K562 (cell line): ENCODE measurements around the gene PPL. TPM values are rescaled to one million over a fixed set of nuclear protein-coding genes. Genes with fewer than 3 reads are reported as not detected.
"Not testable (repeated sequence)": the region's sequence is repeated elsewhere in the genome, so short reads cannot be mapped to it uniquely, and the experiment has no call there.

ENCODE experiments used
- ATAC-seq: fragments of 200-7000 bp; cut with Tn5 transposase; 3 replicates; pipeline ENCODE4 v1.9.1; 2020; ENCODE audit warnings: moderate library complexity
- BruUV-seq: library from RNA; stranded (reverse); fragments of 400-500 nt; replicated peaks from 2 replicates; lab custom pipeline; 2021; lab: Mats Ljungman, UMichigan
- CTCF ChIA-PET: fragments of 300-600 bp; formaldehyde crosslinking; extraction: SDS; loops from one replicate; lab custom pipeline; 2021; ENCODE audit warnings: low intra/inter-chr PET ratio; lab: Yijun Ruan, JAX
- POLR2A ChIA-PET: fragments of 300-600, 350-650 bp; sonication (Branson Sonifier 250); formaldehyde crosslinking; extraction: SDS; loops from one replicate; lab custom pipeline; 2021; ENCODE audit warnings: antibody characterized with exemption, inconsistent platforms; lab: Yijun Ruan, JAX
- DNase-seq, 4 experiments: peaks; one replicate each; pipeline versions ENCODE4 v3.0.0 to v3.0.0-alpha.2; 2011 to 2018; ENCODE audit warnings: low spot score in 3 of 4, mixed read lengths in 3 of 4; ENCODE audit errors: extremely low read depth in 1 of 4
- FAIRE-seq: peaks from 2 replicates; lab custom pipeline; 2011; peaks lifted over from hg19 to GRCh38; lab: Jason Lieb, UNC
- H2AFZ ChIP-seq: 2 replicates; pipeline ENCODE4 v1.6.0; 2011; ENCODE audit warnings: low read depth, low read length, control low read depth, inconsistent platforms
- H3K27ac ChIP-seq: fragments of 200-600 bp; 3 replicates; pipeline ENCODE4 v1.8.0; 2011; ENCODE audit warnings: low read depth, mild to moderate bottlenecking, control low read depth, inconsistent platforms, low read length, moderate library complexity, mixed read lengths; ENCODE audit errors: extremely low read depth
- H3K27me3 ChIP-seq, 2 experiments: fragments of 300-600 bp in 1 of 2; 2 replicates in 1 of 2; 3 replicates in 1 of 2; pipeline versions ENCODE4 v1.6.0 to v1.8.0; 2011; ENCODE audit warnings: inconsistent platforms in 2 of 2, low read length in 2 of 2, mild to moderate bottlenecking in 1 of 2, mixed read lengths in 1 of 2, moderate library complexity in 1 of 2; ENCODE audit not compliant: control insufficient read depth in 2 of 2, insufficient read depth in 2 of 2
- H3K36me3 ChIP-seq: fragments of 300-600 bp; 3 replicates; pipeline ENCODE4 v1.8.0; 2011; ENCODE audit warnings: mild to moderate bottlenecking, low read length, inconsistent platforms; ENCODE audit not compliant: control insufficient read depth, insufficient read depth
- H3K4me1 ChIP-seq, 2 experiments: fragments of 200-600 bp in 1 of 2; replicated peaks in 1 of 2; 2 replicates in 1 of 2; 3 replicates in 1 of 2; pipeline versions ENCODE4 v1.5.1 to v1.8.0; 2011; ENCODE audit warnings: inconsistent platforms in 2 of 2, low read length in 2 of 2, mild to moderate bottlenecking in 1 of 2, mixed read lengths in 1 of 2, moderate library complexity in 1 of 2; ENCODE audit not compliant: control insufficient read depth in 2 of 2, insufficient read depth in 2 of 2
- H3K4me2 ChIP-seq: 2 replicates; pipeline ENCODE4 v1.6.1; 2011; ENCODE audit warnings: low read length, control low read depth, inconsistent platforms, mixed read lengths; ENCODE audit not compliant: insufficient read depth
- H3K4me3 ChIP-seq: fragments of 200-600 bp; sonication (generic), shearing (Covaris generic); 2 replicates; pipeline ENCODE4 v1.5.1; 2016; ENCODE audit warnings: control low read depth, inconsistent platforms
- H3K79me2 ChIP-seq: fragments of 200-600 bp; 3 replicates; pipeline ENCODE4 v1.8.0; 2011; ENCODE audit warnings: low read length, inconsistent platforms; ENCODE audit not compliant: control insufficient read depth, insufficient read depth
- H3K9ac ChIP-seq, 2 experiments: 2 replicates each; pipeline versions ENCODE4 v1.6.0 to v1.6.1; 2011; ENCODE audit warnings: low read depth in 2 of 2, low read length in 2 of 2, control low read depth in 1 of 2, inconsistent platforms in 1 of 2, mild to moderate bottlenecking in 1 of 2, mixed read lengths in 1 of 2; ENCODE audit not compliant: insufficient read depth in 1 of 2
- H3K9me1 ChIP-seq: one replicate; pipeline ENCODE4 v1.6.0; 2011; ENCODE audit warnings: inconsistent platforms, mild to moderate bottlenecking, low read length, moderate library complexity; ENCODE audit not compliant: control insufficient read depth, insufficient read depth
- H3K9me3 ChIP-seq: replicated peaks from 2 replicates; pipeline ENCODE4 v1.5.1; 2011; ENCODE audit warnings: low read depth, low read length, inconsistent platforms; ENCODE audit not compliant: control insufficient read depth, insufficient read depth
- H4K20me1 ChIP-seq: replicated peaks from 2 replicates; pipeline ENCODE4 v1.6.1; 2011; ENCODE audit warnings: low read length, inconsistent platforms, mixed read lengths; ENCODE audit not compliant: control insufficient read depth, insufficient read depth
- CBX1 ChIP-seq: sonication (generic); IDR thresholded peaks from 2 replicates; pipeline ENCODE4 v1.6.1; 2016; ENCODE audit warnings: antibody characterized with exemption, low read depth, mild to moderate bottlenecking
- CHD2 ChIP-seq: IDR thresholded peaks from 2 replicates; pipeline ENCODE4 v1.6.1; 2011; ENCODE audit warnings: low read depth, low read length
- CLOCK ChIP-seq: fragments of 250-450 bp; sonication (Bioruptor Pico); IDR thresholded peaks from 2 replicates; pipeline ENCODE4 v1.4.0; 2020; ENCODE audit warnings: mild to moderate bottlenecking, moderate library complexity, borderline replicate concordance
- ESRRB ChIP-seq: fragments of 250-450 bp; sonication (Bioruptor Pico); IDR thresholded peaks from 2 replicates; pipeline ENCODE4 v1.5.0; 2020; ENCODE audit warnings: mild to moderate bottlenecking, moderate library complexity, borderline replicate concordance
- SETDB1 ChIP-seq: IDR thresholded peaks from one replicate; pipeline ENCODE4 v1.6.1; 2012; ENCODE audit warnings: low read length, control low read depth, inconsistent platforms
- SMARCA5 ChIP-seq: fragments of 450-650 bp; IDR thresholded peaks from 2 replicates; pipeline ENCODE4 v1.6.1; 2016
- XRCC4 ChIP-seq: IDR thresholded peaks from one replicate; pipeline ENCODE4 v1.6.1; 2011; ENCODE audit not compliant: insufficient read depth, insufficient read length; ENCODE audit errors: extremely low read depth
- ZNF41 ChIP-seq: fragments of 250-450 bp; sonication (Bioruptor Pico); conservative IDR thresholded peaks from 2 replicates; pipeline ENCODE4 v1.4.0; 2020; ENCODE audit warnings: mild to moderate bottlenecking
- WGBS: fragments of 100-300 bp; shearing (Covaris generic); methylation state at CpG from one replicate; pipeline ENCODE4 v1.1.6; 2016; ENCODE audit warnings: low coverage, mixed read lengths; ENCODE audit not compliant: insufficient coverage; ENCODE audit errors: missing lambda C conversion rate; 5-methylcytosine and 5-hydroxymethylcytosine counted together
- in situ Hi-C: fragments of 300-500 bp; cut with MboI; formaldehyde crosslinking; loops from 4 replicates; pipeline ENCODE4 v1.15.0; 2018; ENCODE audit warnings: inconsistent platforms, mixed read lengths
- intact Hi-C: fragments of 100-400 bp; cut with micrococcal nuclease; formaldehyde crosslinking; loops from 2 replicates; pipeline ENCODE4 v1.14.2; 2022
- polyA plus RNA-seq, 8 experiments: library from polyadenylated mRNA; depleted of rRNA in 4 of 8; stranded (reverse) in 5 of 8; unstranded in 3 of 8; fragments of >200 nt; fragmentation: Nextera tagmentation in 2 of 8; fragmentation: Illumina TruSeq in 1 of 8; extraction: Ambion mirVana in 2 of 8; extraction: Trizol in 1 of 8; gene quantifications; 2 replicates each; pipeline versions ENCODE4 v1.2.1 to v1.2.3, GENCODE V29; 2011 to 2014; ENCODE audit warnings: inconsistent platforms in 1 of 8, missing spikeins in 1 of 8
- total RNA-seq, 7 experiments: library from RNA; depleted of rRNA in 6 of 7; stranded (reverse); fragments of >200 nt in 6 of 7; fragmentation: Illumina TruSeq in 2 of 7; extraction: Trizol in 2 of 7; gene quantifications; 2 replicates each; pipeline versions ENCODE4 v1.2.1 to v1.2.3, GENCODE V29; 2011 to 2021; ENCODE audit warnings: low replicate concordance in 1 of 7
- TF ChIP-seq, protein P1 (sequence below), 3 experiments: fragments of 200-800 bp in 1 of 3; fragments of 250-450 bp in 1 of 3; fragments of 450-650 bp in 1 of 3; sonication (Bioruptor Pico) in 1 of 3; sonication (Bioruptor generic) in 1 of 3; formaldehyde crosslinking in 1 of 3; IDR thresholded peaks; 2 replicates each; pipeline versions ENCODE4 v1.6.1 to v1.8.0; 2016 to 2022; ENCODE audit warnings: mild to moderate bottlenecking in 2 of 3, missing genetic modification characterization in 2 of 3, missing compliant biosample characterization in 1 of 3, moderate library complexity in 1 of 3

PPL gene
- total and polyA plus RNA-seq, 9 of the 15 experiments (the other 6 are each of a cell fraction or from before 2014, with no cell fraction given): 0.01 to 0.15 (median 0.07) TPM; not detected in 3

GRCh38 chr16:4896761-4897160 lies 40.2 kb downstream of the PPL start:
- H3K9me3 ChIP-seq, H3K9me1 ChIP-seq, H3K36me3 ChIP-seq, H4K20me1 ChIP-seq, H3K27ac ChIP-seq, CTCF ChIA-PET, H3K4me2 ChIP-seq, in situ Hi-C loops, intact Hi-C loops, FAIRE-seq, DNase-seq, H3K9ac ChIP-seq, H2AFZ ChIP-seq, ATAC-seq, H3K4me3 ChIP-seq, H3K79me2 ChIP-seq, BruUV-seq: not testable (repeated sequence)
- H3K4me1 ChIP-seq: peaks cover 0 to 47% of the 10 kb centered on the region in 2 experiments; a peak in 2 of 5 replicates
- H3K27me3 ChIP-seq: peaks cover 19 to 53% of the 10 kb centered on the region in 2 experiments; a peak in 3 of 5 replicates
- 9% methylated on average over 9 of the region's 9 CpGs for WGBS
- POLR2A ChIA-PET: interaction anchor here (0.6 to 3.2 kb wide), 3 partner anchors 11 to 137 kb away, joined by 3 to 19 read pairs (median 4); partner anchors contain the start of gene NAGPA

- no peak overlapping the region for H3K4me2 ChIP-seq
- no peaks in the 10 kb centered on the region for H3K9me1 ChIP-seq
- peaks cover 19 to 43% of the 10 kb centered on the region in 2 experiments; a peak in 3 of 5 replicates for H3K27me3 ChIP-seq
- DNase-seq (no peak), FAIRE-seq (no peak), ATAC-seq (no peak)
- in situ Hi-C loops (no loop called here), intact Hi-C loops (no loop called here)
- no peaks in the 10 kb centered on the region for H3K79me2 ChIP-seq
- no peaks in the 10 kb centered on the region for H3K36me3 ChIP-seq
- 0 out of 4 replicates have a peak overlapping the region, but pooled peaks of 1 of the 2 experiments have one; percentile 17 for H3K9ac ChIP-seq
- 23% methylated on average over 13 of the region's 13 CpGs for WGBS
- no peak overlapping the region for H3K27ac ChIP-seq
- H4K20me1 ChIP-seq: peaks cover 8% of the 10 kb centered on the region
- no peak overlapping the region for H2AFZ ChIP-seq
- no peaks in the 10 kb centered on the region; the same call in 1 of the 2 replicates for H3K9me3 ChIP-seq
- POLR2A ChIA-PET: interaction anchor here (0.6 to 3.2 kb wide), 6 partner anchors 10 to 244 kb away, joined by 3 to 19 read pairs (median 4); no protein-coding TSS in a partner anchor
- H3K4me3 ChIP-seq: no peak overlapping the region
- peaks cover 0 to 49% of the 10 kb centered on the region in 2 experiments; a peak in 2 of 5 replicates for H3K4me1 ChIP-seq
- CTCF ChIA-PET: no interaction called here
- no TSS peak for BruUV-seq
- TF ChIP-seq, protein P1, sequence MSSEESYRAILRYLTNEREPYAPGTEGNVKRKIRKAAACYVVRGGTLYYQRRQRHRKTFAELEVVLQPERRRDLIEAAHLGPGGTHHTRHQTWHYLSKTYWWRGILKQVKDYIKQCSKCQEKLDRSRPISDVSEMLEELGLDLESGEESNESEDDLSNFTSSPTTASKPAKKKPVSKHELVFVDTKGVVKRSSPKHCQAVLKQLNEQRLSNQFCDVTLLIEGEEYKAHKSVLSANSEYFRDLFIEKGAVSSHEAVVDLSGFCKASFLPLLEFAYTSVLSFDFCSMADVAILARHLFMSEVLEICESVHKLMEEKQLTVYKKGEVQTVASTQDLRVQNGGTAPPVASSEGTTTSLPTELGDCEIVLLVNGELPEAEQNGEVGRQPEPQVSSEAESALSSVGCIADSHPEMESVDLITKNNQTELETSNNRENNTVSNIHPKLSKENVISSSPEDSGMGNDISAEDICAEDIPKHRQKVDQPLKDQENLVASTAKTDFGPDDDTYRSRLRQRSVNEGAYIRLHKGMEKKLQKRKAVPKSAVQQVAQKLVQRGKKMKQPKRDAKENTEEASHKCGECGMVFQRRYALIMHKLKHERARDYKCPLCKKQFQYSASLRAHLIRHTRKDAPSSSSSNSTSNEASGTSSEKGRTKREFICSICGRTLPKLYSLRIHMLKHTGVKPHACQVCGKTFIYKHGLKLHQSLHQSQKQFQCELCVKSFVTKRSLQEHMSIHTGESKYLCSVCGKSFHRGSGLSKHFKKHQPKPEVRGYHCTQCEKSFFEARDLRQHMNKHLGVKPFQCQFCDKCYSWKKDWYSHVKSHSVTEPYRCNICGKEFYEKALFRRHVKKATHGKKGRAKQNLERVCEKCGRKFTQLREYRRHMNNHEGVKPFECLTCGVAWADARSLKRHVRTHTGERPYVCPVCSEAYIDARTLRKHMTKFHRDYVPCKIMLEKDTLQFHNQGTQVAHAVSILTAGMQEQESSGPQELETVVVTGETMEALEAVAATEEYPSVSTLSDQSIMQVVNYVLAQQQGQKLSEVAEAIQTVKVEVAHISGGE (CRISPR knock-in tag; IDR thresholded peaks at IDR 0.05): no peak
- TF ChIP-seq CLOCK (CRISPR knock-in tag): no peak
- TF ChIP-seq XRCC4: no peak
- TF ChIP-seq SETDB1: no peak
- no peak for TF ChIP-seq SMARCA5
- TF ChIP-seq ESRRB: no peak
- TF ChIP-seq CBX1: no peak
- no peak for TF ChIP-seq ZNF41 (CRISPR knock-in tag)
- TF ChIP-seq CHD2: no peak
Observed at GRCh38 chr16:4895366-4895765, 41.6 kb downstream of the PPL start.
